Measurements from ENCODE around the gene TRIM52. TPM values are rescaled to one million over a fixed set of nuclear protein-coding genes. Genes with fewer than 3 reads are reported as not detected.

Gene TRIM52
- total and polyA plus RNA-seq, 9 of the 15 experiments (the other 6 are each of a cell fraction or from before 2014, with no cell fraction given), result 3.3 to 21.9 (median 13.5) TPM

DNA sequence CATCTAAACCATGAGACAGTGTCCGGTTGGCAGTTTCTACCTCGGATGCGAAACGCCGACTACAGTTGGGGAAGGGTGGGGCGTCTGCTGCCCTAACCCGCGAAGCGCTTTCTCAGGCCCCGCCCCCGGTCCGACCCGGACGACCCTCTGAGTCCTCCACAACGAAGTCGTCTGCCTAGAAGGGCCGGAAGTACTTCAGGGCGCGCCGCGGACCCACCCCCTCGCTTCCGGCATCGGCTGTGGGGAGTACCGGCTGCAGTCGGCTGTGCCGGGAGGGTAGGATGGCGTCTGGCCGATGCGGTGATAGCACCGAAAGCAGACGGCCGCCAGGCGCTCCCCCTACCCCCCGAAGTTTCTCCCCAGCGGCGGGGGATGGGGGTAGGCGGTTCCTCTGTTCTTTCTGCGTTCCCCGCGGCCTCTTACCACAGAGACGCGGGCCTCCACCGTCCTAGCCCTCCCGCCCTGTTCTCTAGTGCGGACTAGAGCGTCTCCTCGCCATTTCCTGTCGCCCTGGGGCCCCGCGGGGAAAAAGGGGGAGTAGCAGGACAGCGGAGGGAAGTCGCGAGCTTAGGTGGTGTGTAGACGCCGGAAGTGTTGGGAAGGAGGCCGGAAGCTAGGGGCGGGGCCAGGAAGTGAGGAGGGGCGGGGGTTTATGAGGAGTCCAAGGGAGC is 37.8 kb downstream of the TRIM52 start, which contains the start of gene TRIM41 (continued):
- peak; percentile 52; the same call in 1 of the 2 replicates for TF ChIP-seq CHCHD3 (CRISPR knock-in tag; IDR thresholded peaks at IDR 0.05)
- no peak for TF ChIP-seq ELK3 (CRISPR knock-in tag; IDR thresholded peaks at IDR 0.05)
- TF ChIP-seq MXD1 (CRISPR knock-in tag; IDR thresholded peaks at IDR 0.05; ENCODE audit: borderline replicate concordance, poor library complexity, severe bottlenecking), result no peak
- no peak for TF ChIP-seq BDP1 (IDR thresholded peaks at IDR 0.05; ENCODE audit: insufficient read depth, insufficient read length)
- no peak for TF ChIP-seq ILK (tag; IDR thresholded peaks at IDR 0.05; ENCODE audit: borderline replicate concordance, low read depth)
- peak; percentile 94 for TF ChIP-seq NR2C1 (IDR thresholded peaks at IDR 0.05)
- TF ChIP-seq NR2C1 (tag; IDR thresholded peaks at IDR 0.05), result peak; percentile 96
- TF ChIP-seq ZFPM2 (CRISPR knock-in tag; IDR thresholded peaks at IDR 0.05), result no peak
- peak; percentile 92 for TF ChIP-seq NCOA4 (IDR thresholded peaks at IDR 0.05; ENCODE audit: partially characterized antibody)
- no peak; the same call in 1 of the 2 replicates for TF ChIP-seq DPF2 (IDR thresholded peaks at IDR 0.05)
- TF ChIP-seq MYC (IDR thresholded peaks at IDR 0.05; ENCODE audit: low read depth, low read length), result peak; percentile 53
- TF ChIP-seq MYC (CRISPR knock-in tag; IDR thresholded peaks at IDR 0.05; ENCODE audit: borderline replicate concordance, low read depth), result 0 out of 2 replicates have a peak, but pooled peaks have one; percentile 47
- TF ChIP-seq NFRKB (IDR thresholded peaks at IDR 0.05; ENCODE audit: low read depth), result peak; percentile 79; the same call in 1 of the 2 replicates
- no peak for TF ChIP-seq HMG20A (CRISPR knock-in tag; conservative IDR thresholded peaks at IDR 0.05)
- TF ChIP-seq HNRNPUL1 (IDR thresholded peaks at IDR 0.05; ENCODE audit: low read length), result no peak
- no peak for TF ChIP-seq SMAD2 (IDR thresholded peaks at IDR 0.05; ENCODE audit: low read depth, low read length)
- TF ChIP-seq ZNF57 (CRISPR knock-in tag; IDR thresholded peaks at IDR 0.05), result no peak
- no peak for TF ChIP-seq PTTG1 (tag; IDR thresholded peaks at IDR 0.05; ENCODE audit: low read depth)
- no peak for TF ChIP-seq CSDE1 (IDR thresholded peaks at IDR 0.05)
- no peak for TF ChIP-seq TSC22D4 (tag; IDR thresholded peaks at IDR 0.05)
- TF ChIP-seq, protein P1, sequence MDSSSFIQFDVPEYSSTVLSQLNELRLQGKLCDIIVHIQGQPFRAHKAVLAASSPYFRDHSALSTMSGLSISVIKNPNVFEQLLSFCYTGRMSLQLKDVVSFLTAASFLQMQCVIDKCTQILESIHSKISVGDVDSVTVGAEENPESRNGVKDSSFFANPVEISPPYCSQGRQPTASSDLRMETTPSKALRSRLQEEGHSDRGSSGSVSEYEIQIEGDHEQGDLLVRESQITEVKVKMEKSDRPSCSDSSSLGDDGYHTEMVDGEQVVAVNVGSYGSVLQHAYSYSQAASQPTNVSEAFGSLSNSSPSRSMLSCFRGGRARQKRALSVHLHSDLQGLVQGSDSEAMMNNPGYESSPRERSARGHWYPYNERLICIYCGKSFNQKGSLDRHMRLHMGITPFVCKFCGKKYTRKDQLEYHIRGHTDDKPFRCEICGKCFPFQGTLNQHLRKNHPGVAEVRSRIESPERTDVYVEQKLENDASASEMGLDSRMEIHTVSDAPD (CRISPR knock-in tag; IDR thresholded peaks at IDR 0.05), result no peak
- TF ChIP-seq ELF1 (tag; IDR thresholded peaks at IDR 0.05), result peak; percentile 95
- TF ChIP-seq ZNF3 (CRISPR knock-in tag; IDR thresholded peaks at IDR 0.05), result no peak
- peak; percentile 71; the same call in 1 of the 2 replicates for TF ChIP-seq FOXP1 (CRISPR knock-in tag; IDR thresholded peaks at IDR 0.05)
- TF ChIP-seq, protein P2, sequence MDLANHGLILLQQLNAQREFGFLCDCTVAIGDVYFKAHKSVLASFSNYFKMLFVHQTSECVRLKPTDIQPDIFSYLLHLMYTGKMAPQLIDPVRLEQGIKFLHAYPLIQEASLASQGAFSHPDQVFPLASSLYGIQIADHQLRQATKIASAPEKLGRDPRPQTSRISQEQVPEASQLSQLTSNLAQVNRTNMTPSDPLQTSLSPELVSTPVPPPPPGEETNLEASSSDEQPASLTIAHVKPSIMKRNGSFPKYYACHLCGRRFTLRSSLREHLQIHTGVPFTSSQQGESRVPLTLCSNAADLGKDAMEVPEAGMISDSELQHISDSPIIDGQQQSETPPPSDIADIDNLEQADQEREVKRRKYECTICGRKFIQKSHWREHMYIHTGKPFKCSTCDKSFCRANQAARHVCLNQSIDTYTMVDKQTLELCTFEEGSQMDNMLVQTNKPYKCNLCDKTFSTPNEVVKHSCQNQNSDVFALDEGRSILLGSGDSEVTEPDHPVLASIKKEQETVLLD (IDR thresholded peaks at IDR 0.05), result no peak
- TF ChIP-seq C11orf30 (IDR thresholded peaks at IDR 0.05; ENCODE audit: low read depth), result peak; percentile 94
- 0 out of 2 replicates have a peak, but pooled peaks have one; percentile 32 for TF ChIP-seq ZNF41 (CRISPR knock-in tag; conservative IDR thresholded peaks at IDR 0.05)
